Measurements from ENCODE around the gene GPR183.

Gene GPR183

GRCh38 chr13:99279637-99280036, 27.6 kb downstream of the GPR183 start (continued):
- TF ChIP-seq, protein P1, sequence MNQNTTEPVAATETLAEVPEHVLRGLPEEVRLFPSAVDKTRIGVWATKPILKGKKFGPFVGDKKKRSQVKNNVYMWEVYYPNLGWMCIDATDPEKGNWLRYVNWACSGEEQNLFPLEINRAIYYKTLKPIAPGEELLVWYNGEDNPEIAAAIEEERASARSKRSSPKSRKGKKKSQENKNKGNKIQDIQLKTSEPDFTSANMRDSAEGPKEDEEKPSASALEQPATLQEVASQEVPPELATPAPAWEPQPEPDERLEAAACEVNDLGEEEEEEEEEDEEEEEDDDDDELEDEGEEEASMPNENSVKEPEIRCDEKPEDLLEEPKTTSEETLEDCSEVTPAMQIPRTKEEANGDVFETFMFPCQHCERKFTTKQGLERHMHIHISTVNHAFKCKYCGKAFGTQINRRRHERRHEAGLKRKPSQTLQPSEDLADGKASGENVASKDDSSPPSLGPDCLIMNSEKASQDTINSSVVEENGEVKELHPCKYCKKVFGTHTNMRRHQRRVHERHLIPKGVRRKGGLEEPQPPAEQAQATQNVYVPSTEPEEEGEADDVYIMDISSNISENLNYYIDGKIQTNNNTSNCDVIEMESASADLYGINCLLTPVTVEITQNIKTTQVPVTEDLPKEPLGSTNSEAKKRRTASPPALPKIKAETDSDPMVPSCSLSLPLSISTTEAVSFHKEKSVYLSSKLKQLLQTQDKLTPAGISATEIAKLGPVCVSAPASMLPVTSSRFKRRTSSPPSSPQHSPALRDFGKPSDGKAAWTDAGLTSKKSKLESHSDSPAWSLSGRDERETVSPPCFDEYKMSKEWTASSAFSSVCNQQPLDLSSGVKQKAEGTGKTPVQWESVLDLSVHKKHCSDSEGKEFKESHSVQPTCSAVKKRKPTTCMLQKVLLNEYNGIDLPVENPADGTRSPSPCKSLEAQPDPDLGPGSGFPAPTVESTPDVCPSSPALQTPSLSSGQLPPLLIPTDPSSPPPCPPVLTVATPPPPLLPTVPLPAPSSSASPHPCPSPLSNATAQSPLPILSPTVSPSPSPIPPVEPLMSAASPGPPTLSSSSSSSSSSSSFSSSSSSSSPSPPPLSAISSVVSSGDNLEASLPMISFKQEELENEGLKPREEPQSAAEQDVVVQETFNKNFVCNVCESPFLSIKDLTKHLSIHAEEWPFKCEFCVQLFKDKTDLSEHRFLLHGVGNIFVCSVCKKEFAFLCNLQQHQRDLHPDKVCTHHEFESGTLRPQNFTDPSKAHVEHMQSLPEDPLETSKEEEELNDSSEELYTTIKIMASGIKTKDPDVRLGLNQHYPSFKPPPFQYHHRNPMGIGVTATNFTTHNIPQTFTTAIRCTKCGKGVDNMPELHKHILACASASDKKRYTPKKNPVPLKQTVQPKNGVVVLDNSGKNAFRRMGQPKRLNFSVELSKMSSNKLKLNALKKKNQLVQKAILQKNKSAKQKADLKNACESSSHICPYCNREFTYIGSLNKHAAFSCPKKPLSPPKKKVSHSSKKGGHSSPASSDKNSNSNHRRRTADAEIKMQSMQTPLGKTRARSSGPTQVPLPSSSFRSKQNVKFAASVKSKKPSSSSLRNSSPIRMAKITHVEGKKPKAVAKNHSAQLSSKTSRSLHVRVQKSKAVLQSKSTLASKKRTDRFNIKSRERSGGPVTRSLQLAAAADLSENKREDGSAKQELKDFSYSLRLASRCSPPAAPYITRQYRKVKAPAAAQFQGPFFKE (tag by site-specific recombination; IDR thresholded peaks at IDR 0.05; ENCODE audit: borderline replicate concordance), result no peak
- TF ChIP-seq ZNF660 (tag by site-specific recombination; IDR thresholded peaks at IDR 0.05) (no peak), ZNF529 (tag by site-specific recombination; IDR thresholded peaks at IDR 0.05; ENCODE audit: insufficient replicate concordance) (no peak), ZEB2 (tag by site-specific recombination; IDR thresholded peaks at IDR 0.05) (no peak), HOXC10 (CRISPR knock-in tag; IDR thresholded peaks at IDR 0.05) (no peak), ZNF433 (tag by site-specific recombination; IDR thresholded peaks at IDR 0.05; ENCODE audit: low read depth) (no peak)

DNA sequence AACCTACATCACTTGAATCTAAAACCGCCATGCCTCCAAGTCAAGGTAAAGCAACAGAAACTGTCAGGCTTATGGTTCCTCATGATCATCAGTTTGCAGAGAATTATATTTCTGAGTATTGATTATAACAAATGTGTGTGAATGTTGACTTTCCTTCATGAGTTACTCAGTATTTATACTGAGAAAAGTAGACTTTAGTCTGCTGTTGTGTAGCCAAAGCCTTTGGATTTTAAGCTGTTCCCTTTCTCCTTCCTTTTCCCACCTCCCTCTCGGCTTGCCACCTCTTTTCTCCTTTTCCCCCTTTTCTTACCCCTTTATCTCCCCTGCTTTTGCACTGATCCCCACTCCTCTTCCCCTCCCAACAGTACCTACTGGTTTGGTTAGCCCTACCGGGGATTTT, 28.4 kb downstream of the GPR183 start:
- CTCF ChIA-PET, result interaction anchor here (0.6 kb wide), 1 partner anchor 925 kb away, joined by 4 read pairs; no protein-coding TSS in a partner anchor
- POLR2A ChIA-PET, result no interaction called here
- Histone ChIP-seq H3K27ac (ENCODE audit: extremely low read depth, low read depth, low read length) (no peak overlapping the region), H3K36me3 (ENCODE audit: control insufficient read depth in 2 of 2, insufficient read depth in 1 of 2, low read length in 2 of 2) (no peaks in the 10 kb centered on the region), H3K9me3 (ENCODE audit: control insufficient read depth, insufficient read depth, low read depth, low read length) (no peaks in the 10 kb centered on the region), H3K4me1 (ENCODE audit: control insufficient read depth, insufficient read depth, low read length) (no peaks in the 10 kb centered on the region), H3K4me3 (ENCODE audit: low read depth, low read length) (no peak overlapping the region)
- TF ChIP-seq ZNF366 (tag by site-specific recombination; conservative IDR thresholded peaks at IDR 0.05) (no peak), HOXC10 (CRISPR knock-in tag; IDR thresholded peaks at IDR 0.05) (no peak), ZNF221 (tag by site-specific recombination; IDR thresholded peaks at IDR 0.05; ENCODE audit: borderline replicate concordance) (no peak), ZNF624 (tag by site-specific recombination; IDR thresholded peaks at IDR 0.05) (no peak), ELK4 (IDR thresholded peaks at IDR 0.05; ENCODE audit: borderline replicate concordance, low read depth, low read length) (no peak), HIC1 (tag by site-specific recombination; IDR thresholded peaks at IDR 0.05) (no peak), ZNF292 (tag by site-specific recombination; IDR thresholded peaks at IDR 0.05; ENCODE audit: borderline replicate concordance, low read depth) (no peak), ZNF561 (tag by site-specific recombination; IDR thresholded peaks at IDR 0.05; ENCODE audit: borderline replicate concordance) (no peak), GLIS1 (tag by site-specific recombination; IDR thresholded peaks at IDR 0.05) (no peak), ZNF792 (tag by site-specific recombination; IDR thresholded peaks at IDR 0.05) (no peak), GLIS2 (tag by site-specific recombination; IDR thresholded peaks at IDR 0.05) (no peak), ZNF184 (tag by site-specific recombination; IDR thresholded peaks at IDR 0.05) (no peak)
- TF ChIP-seq, protein P2, sequence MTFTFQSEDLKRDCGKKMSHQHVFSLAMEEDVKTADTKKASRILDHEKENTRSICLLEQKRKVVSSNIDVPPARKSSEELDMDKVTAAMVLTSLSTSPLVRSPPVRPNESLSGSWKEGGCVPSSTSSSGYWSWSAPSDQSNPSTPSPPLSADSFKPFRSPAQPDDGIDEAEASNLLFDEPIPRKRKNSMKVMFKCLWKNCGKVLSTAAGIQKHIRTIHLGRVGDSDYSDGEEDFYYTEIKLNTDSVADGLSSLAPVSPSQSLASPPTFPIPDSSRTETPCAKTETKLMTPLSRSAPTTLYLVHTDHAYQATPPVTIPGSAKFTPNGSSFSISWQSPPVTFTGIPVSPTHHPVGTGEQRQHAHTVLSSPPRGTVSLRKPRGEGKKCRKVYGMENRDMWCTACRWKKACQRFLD (tag by site-specific recombination; IDR thresholded peaks at IDR 0.05), result no peak
- TF ChIP-seq, protein P3, sequence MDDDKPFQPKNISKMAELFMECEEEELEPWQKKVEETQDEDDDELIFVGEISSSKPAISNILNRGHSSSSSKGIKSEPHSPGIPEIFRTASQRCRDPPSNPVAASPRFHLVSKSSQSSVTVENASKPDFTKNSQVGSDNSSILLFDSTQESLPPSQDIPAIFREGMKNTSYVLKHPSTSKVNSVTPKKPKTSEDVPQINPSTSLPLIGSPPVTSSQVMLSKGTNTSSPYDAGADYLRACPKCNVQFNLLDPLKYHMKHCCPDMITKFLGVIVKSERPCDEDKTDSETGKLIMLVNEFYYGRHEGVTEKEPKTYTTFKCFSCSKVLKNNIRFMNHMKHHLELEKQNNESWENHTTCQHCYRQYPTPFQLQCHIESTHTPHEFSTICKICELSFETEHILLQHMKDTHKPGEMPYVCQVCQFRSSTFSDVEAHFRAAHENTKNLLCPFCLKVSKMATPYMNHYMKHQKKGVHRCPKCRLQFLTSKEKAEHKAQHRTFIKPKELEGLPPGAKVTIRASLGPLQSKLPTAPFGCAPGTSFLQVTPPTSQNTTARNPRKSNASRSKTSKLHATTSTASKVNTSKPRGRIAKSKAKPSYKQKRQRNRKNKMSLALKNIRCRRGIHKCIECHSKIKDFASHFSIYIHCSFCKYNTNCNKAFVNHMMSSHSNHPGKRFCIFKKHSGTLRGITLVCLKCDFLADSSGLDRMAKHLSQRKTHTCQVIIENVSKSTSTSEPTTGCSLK (tag by site-specific recombination; IDR thresholded peaks at IDR 0.05), result no peak
